Stimulated activated CD4-positive, alpha-beta T cell treated with anti-CD3 and anti-CD28 coated beads, Interleukin-12 subunit alpha, Interleukin-12 subunit beta, amount 100 ng/mL, for 4 hours (primary cell): ENCODE measurements around the gene LRRC41.
A peak's percentile ranks its signal among the peaks of the same experiment; 100 is the strongest.
"Not testable (repeated sequence)": the region's sequence is repeated elsewhere in the genome, so short reads cannot be mapped to it uniquely, and the experiment has no call there.

Experiments
- DNase-seq: peaks from one replicate; pipeline ENCODE4 v3.0.0-alpha.2; 2020

The LRRC41 gene

GRCh38 chr1:46322191-46322590, 18.8 kb upstream of the LRRC41 start:
- DNase-seq: not testable (repeated sequence)

- not testable (repeated sequence) for DNase-seq
Observed at GRCh38 chr1:46319960-46320914, 16.8 kb upstream of the LRRC41 start.

- not testable (repeated sequence) for DNase-seq
Observed at GRCh38 chr1:46319301-46319700, 15.9 kb upstream of the LRRC41 start.

GRCh38 chr1:46317323-46317722, 13.9 kb upstream of the LRRC41 start:
- DNase-seq: no peak

- DNase-seq: no peak
Observed at GRCh38 chr1:46315669-46316403, 12.4 kb upstream of the LRRC41 start.

GRCh38 chr1:46310321-46310720, 6.9 kb upstream of the LRRC41 start:
- DNase-seq: no peak

GRCh38 chr1:46309401-46310159, 6.2 kb upstream of the LRRC41 start:
- no peak for DNase-seq

GRCh38 chr1:46306159-46306530, 2.7 kb upstream of the LRRC41 start:
- DNase-seq: no peak

GRCh38 chr1:46303872-46304326, 483 bp upstream of the LRRC41 start:
- no peak for DNase-seq

- peak; percentile 29 for DNase-seq
Observed at GRCh38 chr1:46302641-46303037, 777 bp downstream of the LRRC41 start.

- peak; percentile 50 for DNase-seq
Observed at GRCh38 chr1:46301808-46302640, 1.4 kb downstream of the LRRC41 start.

- no peak for DNase-seq
Observed at GRCh38 chr1:46301406-46301807, 2.0 kb downstream of the LRRC41 start.

- no peak for DNase-seq
Observed at GRCh38 chr1:46300673-46301405, 2.6 kb downstream of the LRRC41 start.

GRCh38 chr1:46298387-46298786, 5.0 kb downstream of the LRRC41 start:
- no peak for DNase-seq

GRCh38 chr1:46295306-46295705, 8.1 kb downstream of the LRRC41 start:
- no peak for DNase-seq

- DNase-seq: no peak
Observed at GRCh38 chr1:46289976-46290375, 13.4 kb downstream of the LRRC41 start.

GRCh38 chr1:46289134-46289494, 14.3 kb downstream of the LRRC41 start:
- DNase-seq: no peak

GRCh38 chr1:46288485-46289133, 14.8 kb downstream of the LRRC41 start:
- DNase-seq: no peak

GRCh38 chr1:46285730-46286477, 17.5 kb downstream of the LRRC41 start:
- DNase-seq: no peak
